ENCODE measurements around the gene FUCA1. TPM values are rescaled to one million over a fixed set of nuclear protein-coding genes. Genes with fewer than 3 reads are reported as not detected.

Gene FUCA1
- total and polyA plus RNA-seq, 12 donors, result 17.9 to 109 (median 59.1) TPM

- TF ChIP-seq CTCF (IDR thresholded peaks at IDR 0.05) (no peak), POLR2A (IDR thresholded peaks at IDR 0.05) (no peak)
- intact Hi-C loops (cut with DNase I), result loop anchor here in 1 of 2 donors (10.0 kb wide), 1 partner anchor 57 kb away; the partner anchor contains the start of gene FUCA1
- 62 to 90% (median 73%) methylated on average over 3 of the region's 3 CpGs for WGBS, 4 donors
Measured at GRCh38 chr1:23807453-23807852, 60.6 kb downstream of the FUCA1 start.

GRCh38 chr1:23806280-23806679, 61.8 kb downstream of the FUCA1 start:
- no peak overlapping the region for H3K4me3 ChIP-seq
- intact Hi-C loops (cut with DNase I), result loop anchor here in 1 of 2 donors (10.0 kb wide), 1 partner anchor 59 kb away; the partner anchor contains the start of gene FUCA1
- 80 to 90% (median 88%) methylated on average over 6 of the region's 6 CpGs for WGBS, 4 donors
- peaks cover 0 to 19% of the 10 kb centered on the region in 2 donors for H3K36me3 ChIP-seq (replicated peaks in 1 of 2)
- peaks cover 2 to 10% of the 10 kb centered on the region in 2 donors for H3K4me1 ChIP-seq (replicated peaks in 1 of 2)
- no peak overlapping the region for H3K27ac ChIP-seq
- no peaks in the 10 kb centered on the region for H3K27me3 ChIP-seq
- no peak for TF ChIP-seq CTCF (IDR thresholded peaks at IDR 0.05)
- TF ChIP-seq POLR2A (IDR thresholded peaks at IDR 0.05), result no peak
- H3K9me3 ChIP-seq (replicated peaks in 1 of 3), result no peaks in the 10 kb centered on the region
- no peak for DNase-seq

More at GRCh38 chr1:23807453-23807852, 60.6 kb downstream of the FUCA1 start:
- no peak for DNase-seq
- Histone ChIP-seq H3K36me3 (replicated peaks in 1 of 2) (peaks cover 0 to 29% of the 10 kb centered on the region in 2 donors), H3K27me3 (no peaks in the 10 kb centered on the region), H3K4me3 (no peak overlapping the region), H3K9me3 (replicated peaks in 1 of 3) (no peaks in the 10 kb centered on the region), H3K4me1 (replicated peaks in 1 of 2) (peaks cover 0 to 4% of the 10 kb centered on the region in 2 donors), H3K27ac (no peak overlapping the region)

- no peaks in the 10 kb centered on the region for H3K27me3 ChIP-seq
- intact Hi-C loops (cut with DNase I), result loop anchor here in 1 of 2 donors (10.0 kb wide), 1 partner anchor 60 kb away; the partner anchor contains the start of gene FUCA1
- peaks cover 4 to 12% of the 10 kb centered on the region in 2 donors for H3K4me1 ChIP-seq (replicated peaks in 1 of 2)
- no peak for DNase-seq
- no peak overlapping the region for H3K4me3 ChIP-seq
- TF ChIP-seq CTCF (IDR thresholded peaks at IDR 0.05) (no peak), POLR2A (IDR thresholded peaks at IDR 0.05) (no peak)
- WGBS, 4 donors, result 95 to 100% (median 96%) methylated on average over 2 of the region's 2 CpGs
- H3K9me3 ChIP-seq (replicated peaks in 1 of 3), result no peaks in the 10 kb centered on the region
- H3K27ac ChIP-seq, result no peak overlapping the region
- peaks cover 0 to 19% of the 10 kb centered on the region in 2 donors for H3K36me3 ChIP-seq (replicated peaks in 1 of 2)
Measured at GRCh38 chr1:23805025-23805424, 63.1 kb downstream of the FUCA1 start.

GRCh38 chr1:23804183-23804835, 63.8 kb downstream of the FUCA1 start:
- intact Hi-C loops (cut with DNase I), result loop anchor here in 1 of 2 donors (10.0 kb wide), 1 partner anchor 60 kb away; the partner anchor contains the start of gene FUCA1
- Histone ChIP-seq H3K9me3 (replicated peaks in 1 of 3) (no peaks in the 10 kb centered on the region), H3K36me3 (replicated peaks in 1 of 2) (peaks cover 0 to 19% of the 10 kb centered on the region in 2 donors), H3K4me1 (replicated peaks in 1 of 2) (peaks cover 10 to 16% of the 10 kb centered on the region in 2 donors), H3K4me3 (no peak overlapping the region), H3K27ac (no peak overlapping the region), H3K27me3 (no peaks in the 10 kb centered on the region)
- no peak for TF ChIP-seq CTCF (IDR thresholded peaks at IDR 0.05)
- DNase-seq, result no peak
- WGBS, 4 donors, result 78 to 87% (median 79%) methylated on average over 6 to 7 of the region's 7 CpGs
